Measurements from ENCODE around the gene DHX58.

- TF ChIP-seq CTCF (conservative IDR thresholded peaks at IDR 0.05; ENCODE audit: low read length) (no peak), EZH2phosphoT487 (IDR thresholded peaks at IDR 0.05; ENCODE audit: borderline replicate concordance, low read depth, low read length) (no peak)
Observed at GRCh38 chr17:42111871-42112551, 503 bp downstream of the DHX58 start.
